IPS-15b (cell line): ENCODE measurements around the gene SMO.
"Not testable (repeated sequence)": the region's sequence is repeated elsewhere in the genome, so short reads cannot be mapped to it uniquely, and the experiment has no call there.

ENCODE experiments used
- H3K27me3 ChIP-seq: one replicate; pipeline ENCODE4 v1.6.1; 2013; ENCODE audit warnings: low read length; ENCODE audit not compliant: control insufficient read depth, insufficient read depth
- H3K36me3 ChIP-seq: one replicate; pipeline ENCODE4 v1.6.1; 2013; ENCODE audit warnings: low read length; ENCODE audit not compliant: control insufficient read depth, insufficient read depth
- H3K4me1 ChIP-seq: one replicate; pipeline ENCODE4 v1.6.1; 2013; ENCODE audit warnings: mild to moderate bottlenecking, low read length; ENCODE audit not compliant: control insufficient read depth, insufficient read depth
- H3K4me3 ChIP-seq: one replicate; pipeline ENCODE4 v1.5.1; 2013; ENCODE audit warnings: low read depth, low read length
- H3K9ac ChIP-seq: one replicate; pipeline ENCODE4 v1.6.1; 2013; ENCODE audit warnings: low read depth, mild to moderate bottlenecking, low read length
- H3K9me3 ChIP-seq: one replicate; pipeline ENCODE4 v1.6.1; 2013; ENCODE audit warnings: mild to moderate bottlenecking, low read length; ENCODE audit not compliant: control insufficient read depth, insufficient read depth

The SMO gene

DNA sequence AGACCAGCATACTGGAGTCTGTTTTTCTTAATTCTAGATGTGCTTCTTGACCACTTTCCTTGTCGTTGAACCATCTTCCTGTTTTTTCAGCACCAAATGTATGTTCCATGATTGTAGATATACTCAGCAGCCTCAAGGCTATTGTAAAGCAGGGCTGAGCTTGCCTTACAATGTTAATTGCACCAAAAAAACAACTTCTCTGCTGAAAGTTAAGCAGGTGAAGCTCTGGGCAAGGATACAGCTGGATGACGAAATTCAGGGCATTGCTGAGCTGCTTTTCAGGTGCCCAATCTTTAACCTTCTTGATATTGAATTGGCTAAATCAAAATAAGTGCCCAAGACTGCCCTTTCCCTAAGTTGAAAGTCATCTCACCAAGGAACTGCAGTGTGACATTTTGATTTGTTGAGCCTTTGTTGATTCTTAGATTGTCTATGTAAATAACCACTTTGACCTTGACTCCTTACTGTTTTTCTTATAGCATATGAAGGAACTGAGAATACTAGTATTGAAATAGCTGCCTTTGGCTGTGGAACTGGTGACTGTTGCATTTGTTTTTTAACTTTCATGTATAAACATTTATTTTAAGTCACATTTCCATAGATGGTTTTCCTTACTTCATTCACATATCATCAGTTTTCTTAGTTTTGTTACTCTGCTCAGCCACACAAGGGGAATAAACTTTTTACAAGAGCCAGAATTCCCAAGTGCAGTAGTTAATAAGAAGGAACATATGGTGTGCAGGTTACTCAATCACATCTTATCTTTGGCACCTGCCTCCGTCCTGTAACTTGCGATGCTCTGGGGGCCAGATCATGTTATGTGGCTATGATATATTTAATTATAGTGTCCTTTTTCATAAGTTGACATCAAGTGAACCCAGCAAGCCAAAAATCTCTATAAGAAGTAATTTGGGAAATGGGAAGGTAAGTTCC lies 39.5 kb downstream of the SMO start:
- Histone ChIP-seq H3K4me3 (no peak overlapping the region), H3K9ac (no peak overlapping the region)

DNA sequence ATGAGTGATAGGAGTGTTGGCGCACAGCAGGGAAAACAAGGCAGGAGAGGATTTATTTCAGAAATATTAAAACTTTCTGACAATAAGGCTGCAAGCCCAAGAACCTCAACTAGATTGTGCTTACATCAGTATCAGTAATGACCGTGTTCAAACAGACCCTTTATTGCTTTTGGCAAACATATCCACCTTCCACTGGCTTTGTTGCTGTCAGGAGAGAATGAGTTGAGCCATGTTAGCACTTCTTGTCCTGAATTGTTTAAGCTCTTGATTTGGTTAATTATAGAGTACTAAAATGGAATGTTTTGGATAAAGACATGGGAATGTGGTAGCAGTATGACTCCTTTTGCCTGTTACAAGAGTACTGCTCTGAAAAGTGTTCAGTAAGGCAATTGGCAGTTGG lies 40.2 kb downstream of the SMO start:
- no peak overlapping the region for H3K9ac ChIP-seq
- H3K36me3 ChIP-seq, result peaks cover 2% of the 10 kb centered on the region
- H3K9me3 ChIP-seq, result no peaks in the 10 kb centered on the region
- H3K27me3 ChIP-seq, result no peaks in the 10 kb centered on the region
- peaks cover 6% of the 10 kb centered on the region for H3K4me1 ChIP-seq
- H3K4me3 ChIP-seq, result no peak overlapping the region

More for the DNA sequence above, 39.5 kb downstream of the SMO start:
- Histone ChIP-seq H3K36me3 (peaks cover 2% of the 10 kb centered on the region), H3K9me3 (no peaks in the 10 kb centered on the region), H3K27me3 (no peaks in the 10 kb centered on the region), H3K4me1 (peaks cover 6% of the 10 kb centered on the region)

DNA sequence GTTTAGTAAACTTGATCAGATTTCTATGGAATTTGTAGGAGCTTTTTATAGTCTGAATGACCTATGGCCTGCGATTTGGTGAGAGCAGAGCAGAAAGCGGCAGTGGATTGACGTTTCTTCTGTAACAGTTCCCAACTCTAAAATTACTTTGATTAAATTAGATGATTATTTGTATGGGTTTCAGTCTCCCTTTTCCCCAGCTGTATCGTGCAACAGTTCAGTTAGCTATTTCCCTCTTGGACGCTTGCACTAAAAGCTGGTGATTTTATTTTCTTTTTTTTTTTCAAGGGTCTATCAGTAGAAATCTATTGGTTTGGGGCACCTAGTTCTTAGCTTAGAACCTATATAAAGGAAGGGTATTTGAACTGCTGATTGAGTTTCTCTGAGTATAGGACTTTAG lies 43.2 kb downstream of the SMO start:
- no peaks in the 10 kb centered on the region for H3K27me3 ChIP-seq
- no peak overlapping the region for H3K4me3 ChIP-seq
- H3K36me3 ChIP-seq, result no peaks in the 10 kb centered on the region
- no peaks in the 10 kb centered on the region for H3K9me3 ChIP-seq
- no peak overlapping the region for H3K9ac ChIP-seq
- no peaks in the 10 kb centered on the region for H3K4me1 ChIP-seq

DNA sequence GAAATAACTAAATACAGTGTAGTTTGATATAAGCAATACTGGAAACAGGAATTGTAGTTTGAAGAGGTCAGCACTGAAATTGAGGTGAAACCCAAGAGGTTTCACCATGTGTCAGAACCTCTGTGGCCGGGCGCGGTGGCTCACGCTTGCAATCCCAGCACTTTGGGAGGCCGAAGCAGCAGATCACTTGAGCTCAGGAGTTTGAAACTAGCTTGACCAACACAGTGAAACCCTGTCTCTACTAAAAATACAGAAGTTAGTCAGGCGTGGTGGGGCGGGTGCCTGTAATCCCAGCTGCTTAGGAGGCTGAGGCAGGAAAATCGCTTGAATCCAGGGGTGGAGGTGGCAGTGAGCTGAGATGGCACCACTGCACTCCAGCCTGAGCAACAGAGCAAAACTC lies 50.1 kb downstream of the SMO start:
- Histone ChIP-seq H3K36me3 (no peaks in the 10 kb centered on the region), H3K27me3 (no peaks in the 10 kb centered on the region), H3K4me1 (no peaks in the 10 kb centered on the region), H3K4me3 (no peak overlapping the region), H3K9me3 (no peaks in the 10 kb centered on the region), H3K9ac (no peak overlapping the region)

DNA sequence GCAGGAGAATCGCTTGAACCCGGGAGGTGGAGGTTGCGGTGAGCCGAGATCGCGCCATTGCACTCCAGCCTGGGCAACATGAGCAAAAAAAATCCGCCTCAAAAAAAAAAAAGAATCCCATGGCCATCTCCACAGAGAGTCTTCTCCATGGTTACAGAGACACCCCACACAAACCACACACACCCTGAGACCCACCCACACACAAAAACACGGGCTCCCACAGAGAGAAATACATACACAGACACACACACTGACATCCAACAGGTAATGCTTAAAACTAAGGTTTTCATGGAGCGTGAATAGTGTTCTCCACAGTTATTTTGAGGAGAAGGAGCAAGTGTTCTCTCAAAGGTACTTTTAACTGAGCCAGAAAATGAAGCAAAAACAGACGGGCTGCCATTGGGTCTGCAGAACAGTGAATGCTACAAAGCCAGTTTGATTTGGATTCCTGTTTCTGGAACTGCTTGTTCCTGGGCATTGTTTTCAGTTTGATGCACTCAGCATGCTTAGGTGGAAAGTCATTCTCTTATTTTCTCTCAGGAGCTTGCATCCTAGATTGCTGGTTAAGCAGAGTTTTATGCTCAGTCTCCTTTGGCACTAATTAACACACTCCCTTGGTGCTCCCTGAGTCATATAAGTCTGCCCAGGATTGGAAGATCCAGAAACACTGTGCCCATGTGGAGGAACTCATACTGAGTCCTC lies 51.8 kb downstream of the SMO start:
- H3K9ac ChIP-seq, result no peak overlapping the region
- no peaks in the 10 kb centered on the region for H3K9me3 ChIP-seq
- peak overlapping the region; percentile 8 for H3K4me3 ChIP-seq
- H3K4me1 ChIP-seq, result no peaks in the 10 kb centered on the region
- H3K36me3 ChIP-seq, result no peaks in the 10 kb centered on the region
- no peaks in the 10 kb centered on the region for H3K27me3 ChIP-seq

DNA sequence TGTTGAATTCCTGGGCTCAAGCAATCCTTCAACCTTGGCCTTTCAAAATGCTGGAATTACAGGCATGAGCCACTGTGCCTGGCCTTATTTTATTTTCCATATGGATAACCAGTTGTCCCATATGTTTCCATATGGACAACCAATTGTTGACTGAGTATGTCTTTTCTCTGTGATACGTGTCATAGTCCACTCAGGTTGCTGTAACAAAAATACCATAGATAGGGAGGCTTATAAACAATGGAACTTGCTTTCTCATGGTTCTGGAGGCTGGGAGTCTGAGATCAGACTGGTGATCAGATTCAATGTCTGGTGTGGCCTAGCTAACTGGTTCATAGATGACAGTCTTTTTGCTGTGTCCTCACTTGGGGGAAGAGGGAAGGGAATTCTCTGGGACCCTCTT lies 55.8 kb downstream of the SMO start:
- Histone ChIP-seq H3K27me3 (no peaks in the 10 kb centered on the region), H3K4me1 (no peaks in the 10 kb centered on the region), H3K9ac (no peak overlapping the region), H3K9me3 (no peaks in the 10 kb centered on the region), H3K4me3 (no peak overlapping the region), H3K36me3 (no peaks in the 10 kb centered on the region)

DNA sequence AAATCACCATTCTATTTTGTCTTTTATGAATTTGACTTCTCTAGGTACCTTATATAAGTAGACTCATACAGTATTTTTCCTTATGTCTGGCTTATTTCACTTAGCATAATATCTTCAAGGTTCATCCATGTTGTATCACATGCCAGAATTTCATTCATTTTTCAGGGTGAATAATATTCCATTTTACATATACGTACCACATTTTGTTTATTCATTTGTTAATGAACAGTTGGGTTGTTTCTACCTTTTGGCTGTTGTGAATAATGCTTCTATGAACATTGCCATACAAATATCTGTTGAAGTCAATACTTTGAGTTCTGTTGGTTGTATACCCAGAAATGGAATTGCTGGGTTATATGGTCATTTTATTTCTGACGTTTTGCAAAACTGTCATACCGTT lies 57.1 kb downstream of the SMO start:
- Histone ChIP-seq H3K27me3 (no peaks in the 10 kb centered on the region), H3K4me3 (no peak overlapping the region), H3K9ac (no peak overlapping the region), H3K9me3 (no peaks in the 10 kb centered on the region), H3K36me3 (no peaks in the 10 kb centered on the region), H3K4me1 (no peaks in the 10 kb centered on the region)

DNA sequence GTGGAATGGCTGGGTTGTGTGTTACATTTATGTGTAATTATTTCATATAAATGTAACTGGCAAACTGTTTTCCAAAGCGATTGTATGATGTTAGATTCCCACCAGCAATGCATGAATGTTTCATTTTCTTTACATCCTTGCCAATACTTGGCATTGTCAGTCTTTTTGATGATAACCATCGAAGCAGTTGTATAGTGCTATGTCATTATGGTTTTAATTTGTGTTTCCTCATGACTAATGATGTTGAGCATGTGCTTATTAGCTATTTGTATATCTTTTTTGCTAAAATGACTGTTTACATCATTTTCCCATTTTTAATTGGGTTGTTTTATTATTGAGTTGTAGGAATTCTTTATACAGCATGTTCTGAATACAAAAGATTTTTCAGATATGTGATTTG lies 58.7 kb downstream of the SMO start:
- Histone ChIP-seq H3K9ac (no peak overlapping the region), H3K36me3 (no peaks in the 10 kb centered on the region), H3K4me3 (no peak overlapping the region), H3K27me3 (no peaks in the 10 kb centered on the region), H3K4me1 (no peaks in the 10 kb centered on the region), H3K9me3 (no peaks in the 10 kb centered on the region)

DNA sequence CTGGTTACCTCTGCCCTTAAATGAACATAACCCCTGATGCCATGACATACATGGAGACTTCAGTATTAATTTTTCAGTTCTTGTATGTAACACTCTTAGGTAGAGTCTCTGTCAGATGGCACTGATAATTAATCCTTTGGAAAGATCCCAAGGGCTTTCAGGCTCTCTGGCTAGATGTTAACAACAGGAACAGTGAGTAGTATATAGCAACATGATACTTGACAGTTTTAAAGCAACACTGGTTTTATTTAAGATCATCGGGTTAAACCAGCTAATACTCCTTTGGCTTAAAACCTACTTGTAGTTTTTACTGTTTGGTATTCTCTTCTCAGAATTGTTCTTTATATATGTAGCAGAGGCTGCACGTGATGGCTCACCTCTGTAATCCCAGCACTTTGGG lies 63.7 kb downstream of the SMO start:
- Histone ChIP-seq H3K36me3 (no peaks in the 10 kb centered on the region), H3K27me3 (no peaks in the 10 kb centered on the region), H3K9ac (no peak overlapping the region), H3K4me1 (peaks cover 6% of the 10 kb centered on the region), H3K4me3 (no peak overlapping the region), H3K9me3 (no peaks in the 10 kb centered on the region)

DNA sequence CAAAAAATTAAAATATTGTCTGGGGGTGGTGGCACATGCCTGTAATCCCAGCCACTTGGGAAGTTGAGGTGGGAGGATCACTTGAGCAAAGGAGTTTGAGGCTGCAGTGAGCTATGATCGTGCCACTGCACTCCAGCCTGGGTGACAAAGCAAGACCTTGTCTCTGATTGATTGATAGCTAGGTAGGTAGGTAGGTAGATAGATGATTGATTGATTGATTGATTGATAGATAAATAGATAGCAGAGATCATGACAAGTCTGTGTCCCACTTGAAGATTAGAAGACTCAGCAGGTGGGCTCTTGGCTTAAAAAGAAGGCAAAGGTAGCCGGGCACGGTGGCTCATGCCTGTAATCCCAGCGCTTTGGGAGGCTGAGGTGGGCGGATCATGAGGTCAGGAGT lies 64.2 kb downstream of the SMO start:
- H3K9ac ChIP-seq, H3K36me3 ChIP-seq, H3K4me3 ChIP-seq, H3K27me3 ChIP-seq, H3K9me3 ChIP-seq: not testable (repeated sequence)
- peaks cover 11% of the 10 kb centered on the region for H3K4me1 ChIP-seq

DNA sequence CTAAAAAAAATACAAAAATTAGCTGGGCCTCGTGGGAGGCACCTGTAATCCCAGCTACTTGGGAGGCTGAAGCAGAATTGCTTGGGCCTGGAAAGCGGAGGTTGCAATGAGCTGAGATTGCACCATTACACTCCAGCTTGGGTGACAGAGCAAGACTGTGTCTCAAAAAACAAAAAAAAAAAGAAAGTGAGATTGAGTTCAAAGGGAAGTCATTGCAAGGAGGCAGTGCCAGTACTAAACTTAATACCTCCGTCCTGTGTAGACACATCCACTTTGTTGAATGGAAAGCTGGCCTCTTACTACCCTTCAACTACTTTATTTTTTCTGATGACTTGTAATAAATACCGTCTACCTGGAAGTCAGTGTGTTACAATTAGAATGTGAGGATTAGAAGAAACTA lies 67.4 kb downstream of the SMO start:
- Histone ChIP-seq H3K27me3 (no peaks in the 10 kb centered on the region), H3K9ac (no peak overlapping the region)

DNA sequence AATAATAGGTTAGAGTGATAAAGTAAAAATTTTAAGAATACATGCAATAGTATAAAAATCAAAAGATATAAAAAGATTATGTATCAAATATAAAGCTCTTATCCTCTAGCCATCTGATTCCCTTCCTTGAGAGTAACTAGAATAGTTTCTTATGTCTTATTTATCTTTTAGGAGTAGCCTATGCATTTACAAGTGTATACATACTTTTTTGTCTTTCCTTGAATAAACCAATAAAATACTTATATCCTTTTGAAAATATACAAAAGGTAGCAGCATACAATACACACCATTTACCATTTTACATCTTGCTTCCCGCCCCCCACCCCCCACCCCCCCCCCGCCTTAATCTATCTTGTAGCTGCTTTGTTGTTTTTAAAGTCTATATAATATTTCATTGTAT lies 67.8 kb downstream of the SMO start:
- Histone ChIP-seq H3K9ac (no peak overlapping the region), H3K36me3 (no peaks in the 10 kb centered on the region), H3K9me3 (no peaks in the 10 kb centered on the region), H3K4me1 (peaks cover 25% of the 10 kb centered on the region), H3K4me3 (no peak overlapping the region), H3K27me3 (no peaks in the 10 kb centered on the region)

More for the DNA sequence above, 67.4 kb downstream of the SMO start:
- no peak overlapping the region for H3K4me3 ChIP-seq
- H3K36me3 ChIP-seq, result no peaks in the 10 kb centered on the region
- no peaks in the 10 kb centered on the region for H3K9me3 ChIP-seq
- H3K4me1 ChIP-seq, result peaks cover 25% of the 10 kb centered on the region
